ENCODE data around the gene SULT2B1.

SULT2B1 gene

GRCh38 chr19:48613024-48613851 is 61.3 kb downstream of the SULT2B1 start:
- TF ChIP-seq CTCF (IDR thresholded peaks at IDR 0.05), result no peak

GRCh38 chr19:48613852-48614435 is 62.0 kb downstream of the SULT2B1 start:
- TF ChIP-seq CTCF (IDR thresholded peaks at IDR 0.05), result no peak

GRCh38 chr19:48614436-48615230 is 62.7 kb downstream of the SULT2B1 start, which contains the start of gene FAM83E:
Gene FAM83E (minus strand): TSS chr19:48615076. CDS start chr19:48613372, 1,704 bp downstream.
- TF ChIP-seq CTCF (IDR thresholded peaks at IDR 0.05), result no peak

- TF ChIP-seq CTCF (IDR thresholded peaks at IDR 0.05), result no peak
Observed at GRCh38 chr19:48615231-48616040, 63.5 kb downstream of the SULT2B1 start.

GRCh38 chr19:48616041-48616436 is 64.1 kb downstream of the SULT2B1 start:
- TF ChIP-seq CTCF (IDR thresholded peaks at IDR 0.05), result no peak

GRCh38 chr19:48616491-48617056 is 64.6 kb downstream of the SULT2B1 start:
- no peak for TF ChIP-seq CTCF (IDR thresholded peaks at IDR 0.05)
